ENCODE measurements around the gene KCNN3. TPM values are rescaled to one million over a fixed set of nuclear protein-coding genes. Genes with fewer than 3 reads are reported as not detected.

Gene KCNN3
- total RNA-seq, 6 donors from 2014 or later, result 2.7 to 6.6 (median 3.7) TPM

GRCh38 chr1:154779551-154780189, 90.4 kb downstream of the KCNN3 start:
- ATAC-seq (ENCODE audit: low FRiP score in 2 of 2) (no peak), DNase-seq (no peak)
- no peaks in the 10 kb centered on the region for H3K4me1 ChIP-seq
- no peaks in the 10 kb centered on the region for H3K27me3 ChIP-seq
- no peaks in the 10 kb centered on the region for H3K36me3 ChIP-seq
- TF ChIP-seq CTCF (IDR thresholded peaks at IDR 0.05) (no peak), POLR2AphosphoS5 (IDR thresholded peaks at IDR 0.05) (no peak), EP300 (IDR thresholded peaks at IDR 0.05) (no peak), POLR2A (IDR thresholded peaks at IDR 0.05) (no peak)
- H3K4me3 ChIP-seq, result no peak overlapping the region
- 83 to 92% methylated on average over 7 to 9 of the region's 9 CpGs for WGBS, 2 donors
- H3K9me3 ChIP-seq, result peaks cover 0 to 5% (median 0%) of the 10 kb centered on the region in 4 donors
- no peak overlapping the region for H3K27ac ChIP-seq

- TF ChIP-seq CTCF (IDR thresholded peaks at IDR 0.05), result no peak
- no peak for TF ChIP-seq EP300 (IDR thresholded peaks at IDR 0.05)
- TF ChIP-seq POLR2AphosphoS5 (IDR thresholded peaks at IDR 0.05), result no peak
- no peak for TF ChIP-seq POLR2A (IDR thresholded peaks at IDR 0.05)
- H3K27ac ChIP-seq, result no peak overlapping the region
- H3K36me3 ChIP-seq, result no peaks in the 10 kb centered on the region
- DNase-seq (no peak), ATAC-seq (ENCODE audit: low FRiP score in 2 of 2) (no peak)
- 92 to 98% methylated on average over 3 of the region's 3 CpGs for WGBS, 2 donors
- no peaks in the 10 kb centered on the region for H3K4me1 ChIP-seq
- no peaks in the 10 kb centered on the region for H3K27me3 ChIP-seq
- no peak overlapping the region for H3K4me3 ChIP-seq
- H3K9me3 ChIP-seq, result peaks cover 0 to 5% (median 0%) of the 10 kb centered on the region in 4 donors
Observed at GRCh38 chr1:154778944-154779343, 91.1 kb downstream of the KCNN3 start.

GRCh38 chr1:154778275-154778674, 91.8 kb downstream of the KCNN3 start:
- no peak for ATAC-seq (ENCODE audit: low FRiP score in 2 of 2)

GRCh38 chr1:154777781-154778180, 92.3 kb downstream of the KCNN3 start:
- no peaks in the 10 kb centered on the region for H3K27me3 ChIP-seq
- H3K27ac ChIP-seq, result no peak overlapping the region
- H3K9me3 ChIP-seq, result peaks cover 0 to 5% (median 0%) of the 10 kb centered on the region in 4 donors
- H3K4me1 ChIP-seq, result no peaks in the 10 kb centered on the region
- 85 to 94% methylated on average over 5 of the region's 5 CpGs for WGBS, 2 donors
- H3K36me3 ChIP-seq, result no peaks in the 10 kb centered on the region
- H3K4me3 ChIP-seq, result no peak overlapping the region
- TF ChIP-seq CTCF (IDR thresholded peaks at IDR 0.05), result no peak
- ATAC-seq (ENCODE audit: low FRiP score in 2 of 2) (no peak), DNase-seq (no peak)

More at GRCh38 chr1:154778275-154778674, 91.8 kb downstream of the KCNN3 start:
- 98 to 100% methylated on average over 2 of the region's 2 CpGs for WGBS, 2 donors
- no peaks in the 10 kb centered on the region for H3K27me3 ChIP-seq
- peaks cover 0 to 5% (median 0%) of the 10 kb centered on the region in 4 donors for H3K9me3 ChIP-seq
- H3K4me3 ChIP-seq, result no peak overlapping the region
- no peaks in the 10 kb centered on the region for H3K4me1 ChIP-seq
- DNase-seq, result no peak
- no peak for TF ChIP-seq POLR2AphosphoS5 (IDR thresholded peaks at IDR 0.05)
- no peak for TF ChIP-seq POLR2A (IDR thresholded peaks at IDR 0.05)
- no peak for TF ChIP-seq EP300 (IDR thresholded peaks at IDR 0.05)
- no peak for TF ChIP-seq CTCF (IDR thresholded peaks at IDR 0.05)
- H3K36me3 ChIP-seq, result no peaks in the 10 kb centered on the region
- H3K27ac ChIP-seq, result no peak overlapping the region

- TF ChIP-seq EP300 (IDR thresholded peaks at IDR 0.05), result no peak
- TF ChIP-seq CTCF (IDR thresholded peaks at IDR 0.05), result no peak
- TF ChIP-seq POLR2AphosphoS5 (IDR thresholded peaks at IDR 0.05), result no peak
- TF ChIP-seq POLR2A (IDR thresholded peaks at IDR 0.05), result no peak
- Histone ChIP-seq H3K4me1 (no peaks in the 10 kb centered on the region), H3K4me3 (no peak overlapping the region), H3K27ac (no peak overlapping the region), H3K27me3 (no peaks in the 10 kb centered on the region), H3K36me3 (no peaks in the 10 kb centered on the region), H3K9me3 (peaks cover 0 to 5% (median 0%) of the 10 kb centered on the region in 4 donors)
- ATAC-seq (ENCODE audit: low FRiP score in 2 of 2) (no peak), DNase-seq (no peak)
- 87 to 93% methylated on average over 5 of the region's 5 CpGs for WGBS, 2 donors
Observed at GRCh38 chr1:154777154-154777553, 92.9 kb downstream of the KCNN3 start.
